ENCODE data around the gene DPP4. TPM values are rescaled to one million over a fixed set of nuclear protein-coding genes. Genes with fewer than 3 reads are reported as not detected.

DPP4 gene
- total and polyA plus RNA-seq, 2 experiments from 2014 or later, result 1.5 to 2.8 TPM

- Mint-ChIP-seq H3K36me3 (ENCODE audit: low read depth) (peaks cover 17% of the 10 kb centered on the region), H3K4me3 (peak overlapping the region; percentile 77), H3K27ac (no peak overlapping the region), H3K4me1 (peaks cover 37% of the 10 kb centered on the region), H3K9me3 (peaks cover 22% of the 10 kb centered on the region), H3K27me3 (ENCODE audit: insufficient read depth, low read depth, poor library complexity) (peaks cover 19% of the 10 kb centered on the region)
- Histone ChIP-seq H3K4me1 (ENCODE audit: insufficient read depth) (peaks cover 39% of the 10 kb centered on the region), H3F3A (replicated peaks; ENCODE audit: low read depth) (no peaks in the 10 kb centered on the region), H3K4me3 (peak overlapping the region; percentile 81), H3K79me2 (replicated peaks; ENCODE audit: insufficient read depth) (no peaks in the 10 kb centered on the region), H3K36me3 (ENCODE audit: insufficient read depth) (peaks cover 6% of the 10 kb centered on the region; the same call in 1 of the 2 replicates), H3K4me2 (peak overlapping the region; percentile 97), H3K9me2 (ENCODE audit: insufficient read depth) (0 out of 2 replicates have a peak, but pooled peaks cover 2% of the 10 kb centered on the region), H3K27ac (ENCODE audit: low read depth) (no peak overlapping the region), H4K20me1 (replicated peaks; ENCODE audit: insufficient read depth) (no peaks in the 10 kb centered on the region), H2AFZ (peak overlapping the region; percentile 100), H3K27me3 (ENCODE audit: insufficient read depth) (peaks cover 41% of the 10 kb centered on the region)
- ATAC-seq (peak; percentile 6), DNase-seq (ENCODE audit: low spot score) (no peak)
- no peak for TF ChIP-seq NANOG (IDR thresholded peaks at IDR 0.05; ENCODE audit: borderline replicate concordance)
- peak; percentile 35; the same call in 1 of the 2 replicates for TF ChIP-seq ZNF462 (CRISPR knock-in tag; IDR thresholded peaks at IDR 0.05)
Measured at GRCh38 chr2:162074632-162074895, 549 bp upstream of the DPP4 start.

GRCh38 chr2:162072976-162073887, 783 bp downstream of the DPP4 start:
- Histone ChIP-seq H3K4me2 (peak overlapping the region; percentile 97), H3K4me1 (ENCODE audit: insufficient read depth) (peaks cover 39% of the 10 kb centered on the region), H3K27ac (ENCODE audit: low read depth) (no peak overlapping the region), H3K4me3 (peak overlapping the region; percentile 81), H3K27me3 (ENCODE audit: insufficient read depth) (peaks cover 41% of the 10 kb centered on the region), H3K9me2 (ENCODE audit: insufficient read depth) (0 out of 2 replicates have a peak, but pooled peaks cover 2% of the 10 kb centered on the region), H2AFZ (peak overlapping the region; percentile 100), H4K20me1 (replicated peaks; ENCODE audit: insufficient read depth) (no peaks in the 10 kb centered on the region), H3F3A (replicated peaks; ENCODE audit: low read depth) (no peaks in the 10 kb centered on the region), H3K36me3 (ENCODE audit: insufficient read depth) (no peaks in the 10 kb centered on the region), H3K79me2 (replicated peaks; ENCODE audit: insufficient read depth) (no peaks in the 10 kb centered on the region)
- TF ChIP-seq POLR2AphosphoS5 (IDR thresholded peaks at IDR 0.05; ENCODE audit: low read depth) (no peak), STAT1 (IDR thresholded peaks at IDR 0.05; ENCODE audit: unreplicated experiment) (no peak), CTCF (conservative IDR thresholded peaks at IDR 0.05; ENCODE audit: low read depth in 2 of 2) (no peak), REST (IDR thresholded peaks at IDR 0.05; ENCODE audit: unreplicated experiment) (no peak)
- Mint-ChIP-seq H3K27ac (no peak overlapping the region), H3K27me3 (ENCODE audit: insufficient read depth, low read depth, poor library complexity) (peaks cover 19% of the 10 kb centered on the region), H3K4me1 (peaks cover 37% of the 10 kb centered on the region), H3K9me3 (peaks cover 8% of the 10 kb centered on the region), H3K4me3 (peak overlapping the region; percentile 77), H3K36me3 (ENCODE audit: low read depth) (peaks cover 8% of the 10 kb centered on the region; the same call in 2 of the 3 replicates)
- peak; percentile 49 for ATAC-seq
- DNase-seq (ENCODE audit: low spot score), result peak; percentile 56

Measured in GM23338 (cell line).